ENCODE results near the gene ARL15.

DNA sequence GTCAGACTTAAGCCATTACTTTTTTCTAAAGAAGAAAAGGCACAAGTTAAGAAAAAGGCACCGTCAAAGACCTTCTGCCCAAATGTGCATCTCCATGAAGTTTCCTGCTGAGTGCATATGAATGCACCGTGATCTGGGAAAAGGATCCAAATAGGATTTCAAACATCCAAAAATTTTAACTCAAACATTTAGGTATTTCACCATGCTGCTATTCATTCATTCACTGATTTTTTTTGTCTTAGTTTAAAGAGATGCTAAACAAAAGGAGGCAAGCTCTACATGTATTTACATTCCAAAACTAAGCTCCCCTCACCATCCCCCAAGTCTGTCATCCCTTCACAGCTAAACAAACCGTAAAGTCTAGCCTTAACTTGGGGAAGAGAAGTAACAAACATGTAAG lies 291.9 kb downstream of the ARL15 start:
- TF ChIP-seq, protein P1, sequence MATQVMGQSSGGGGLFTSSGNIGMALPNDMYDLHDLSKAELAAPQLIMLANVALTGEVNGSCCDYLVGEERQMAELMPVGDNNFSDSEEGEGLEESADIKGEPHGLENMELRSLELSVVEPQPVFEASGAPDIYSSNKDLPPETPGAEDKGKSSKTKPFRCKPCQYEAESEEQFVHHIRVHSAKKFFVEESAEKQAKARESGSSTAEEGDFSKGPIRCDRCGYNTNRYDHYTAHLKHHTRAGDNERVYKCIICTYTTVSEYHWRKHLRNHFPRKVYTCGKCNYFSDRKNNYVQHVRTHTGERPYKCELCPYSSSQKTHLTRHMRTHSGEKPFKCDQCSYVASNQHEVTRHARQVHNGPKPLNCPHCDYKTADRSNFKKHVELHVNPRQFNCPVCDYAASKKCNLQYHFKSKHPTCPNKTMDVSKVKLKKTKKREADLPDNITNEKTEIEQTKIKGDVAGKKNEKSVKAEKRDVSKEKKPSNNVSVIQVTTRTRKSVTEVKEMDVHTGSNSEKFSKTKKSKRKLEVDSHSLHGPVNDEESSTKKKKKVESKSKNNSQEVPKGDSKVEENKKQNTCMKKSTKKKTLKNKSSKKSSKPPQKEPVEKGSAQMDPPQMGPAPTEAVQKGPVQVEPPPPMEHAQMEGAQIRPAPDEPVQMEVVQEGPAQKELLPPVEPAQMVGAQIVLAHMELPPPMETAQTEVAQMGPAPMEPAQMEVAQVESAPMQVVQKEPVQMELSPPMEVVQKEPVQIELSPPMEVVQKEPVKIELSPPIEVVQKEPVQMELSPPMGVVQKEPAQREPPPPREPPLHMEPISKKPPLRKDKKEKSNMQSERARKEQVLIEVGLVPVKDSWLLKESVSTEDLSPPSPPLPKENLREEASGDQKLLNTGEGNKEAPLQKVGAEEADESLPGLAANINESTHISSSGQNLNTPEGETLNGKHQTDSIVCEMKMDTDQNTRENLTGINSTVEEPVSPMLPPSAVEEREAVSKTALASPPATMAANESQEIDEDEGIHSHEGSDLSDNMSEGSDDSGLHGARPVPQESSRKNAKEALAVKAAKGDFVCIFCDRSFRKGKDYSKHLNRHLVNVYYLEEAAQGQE (IDR thresholded peaks at IDR 0.05; ENCODE audit: low read depth) = no peak
- TF ChIP-seq TAF1 (IDR thresholded peaks at IDR 0.05; ENCODE audit: low read depth) (no peak), FOXM1 (IDR thresholded peaks at IDR 0.05; ENCODE audit: borderline replicate concordance, low read depth) (no peak), YY1 (IDR thresholded peaks at IDR 0.05; ENCODE audit: low read depth) (no peak), CEBPB (IDR thresholded peaks at IDR 0.05) (no peak), EP300 (IDR thresholded peaks at IDR 0.05; ENCODE audit: borderline replicate concordance) (no peak)
- TF ChIP-seq, protein P2, sequence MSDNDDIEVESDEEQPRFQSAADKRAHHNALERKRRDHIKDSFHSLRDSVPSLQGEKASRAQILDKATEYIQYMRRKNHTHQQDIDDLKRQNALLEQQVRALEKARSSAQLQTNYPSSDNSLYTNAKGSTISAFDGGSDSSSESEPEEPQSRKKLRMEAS (IDR thresholded peaks at IDR 0.05) = no peak

Measured in Ishikawa (cell line).